SK-N-SH (cell line): ENCODE results near the gene C1QL3. TPM values are rescaled to one million over a fixed set of nuclear protein-coding genes. Genes with fewer than 3 reads are reported as not detected.

ENCODE experiments used
- CTCF ChIA-PET: fragments of 300-600, 350-600 bp; formaldehyde crosslinking; extraction: SDS; loops from one replicate; lab custom pipeline; 2021; lab: Yijun Ruan, JAX
- POLR2A ChIA-PET: fragments of 350-600 bp; sonication (Branson Sonifier 250); formaldehyde crosslinking; extraction: SDS; loops from one replicate; lab custom pipeline; 2020; ENCODE audit warnings: antibody characterized with exemption, inconsistent platforms; lab: Yijun Ruan, JAX
- DNase-seq: peaks from one replicate; pipeline ENCODE4 v3.0.0; 2012
- H2AFZ ChIP-seq: fragments of 200-600 bp; sonication (generic); 2 replicates; pipeline ENCODE4 v1.8.1; 2016; ENCODE audit warnings: antibody characterized with exemption, mild to moderate bottlenecking, low read depth
- H3F3A ChIP-seq: fragments of 200-600 bp; sonication (generic); replicated peaks from 2 replicates; pipeline ENCODE3; 2016; ENCODE audit warnings: antibody characterized with exemption, mild to moderate bottlenecking; ENCODE audit not compliant: insufficient read depth
- H3K27ac ChIP-seq, 2 experiments: fragments of 200-500 bp in 1 of 2; fragments of 200-600 bp in 1 of 2; sonication (Bioruptor generic) in 1 of 2; sonication (generic), shearing (Covaris generic) in 1 of 2; 2 replicates each; pipeline versions ENCODE4 v1.5.1 to v1.6.1; 2014 to 2016; ENCODE audit warnings: low read depth in 2 of 2, inconsistent platforms in 1 of 2, low read length in 1 of 2, mild to moderate bottlenecking in 1 of 2, mixed read lengths in 1 of 2
- H3K27me3 ChIP-seq: fragments of 200-600 bp; sonication (generic), shearing (Covaris generic); 2 replicates; pipeline ENCODE4 v1.6.1; 2016; ENCODE audit warnings: mixed run types; ENCODE audit not compliant: insufficient read depth
- H3K36me3 ChIP-seq, 2 experiments: fragments of 200-500 bp in 1 of 2; fragments of 200-600 bp in 1 of 2; sonication (Bioruptor generic) in 1 of 2; sonication (generic) in 1 of 2; replicated peaks in 1 of 2; 2 replicates each; pipeline versions ENCODE3 to v1.5.1; 2014 to 2016; ENCODE audit warnings: low read length in 1 of 2, mild to moderate bottlenecking in 1 of 2; ENCODE audit not compliant: insufficient read depth in 2 of 2, control insufficient read depth in 1 of 2
- H3K4me1 ChIP-seq, 2 experiments: fragments of 200-500 bp in 1 of 2; fragments of 200-600 bp in 1 of 2; sonication (Bioruptor generic) in 1 of 2; sonication (generic), shearing (Covaris generic) in 1 of 2; 2 replicates each; pipeline versions ENCODE4 v1.5.1 to v1.6.1; 2014 to 2016; ENCODE audit warnings: low read depth in 1 of 2, low read length in 1 of 2, mixed run types in 1 of 2; ENCODE audit not compliant: insufficient read depth in 2 of 2, control insufficient read depth in 1 of 2
- H3K4me2 ChIP-seq: fragments of 200-600 bp; sonication (generic), shearing (Covaris generic); 2 replicates; pipeline ENCODE4 v1.6.1; 2017; ENCODE audit warnings: mixed run types
- H3K4me3 ChIP-seq, 2 experiments: fragments of 200-500 bp in 1 of 2; fragments of 200-600 bp in 1 of 2; sonication (Bioruptor generic) in 1 of 2; sonication (generic), shearing (Covaris generic) in 1 of 2; 2 replicates each; pipeline versions ENCODE4 v1.5.1 to v1.8.1; 2014 to 2016; ENCODE audit warnings: low read depth in 2 of 2, inconsistent platforms in 1 of 2, low read length in 1 of 2, mild to moderate bottlenecking in 1 of 2, mixed read lengths in 1 of 2, moderate library complexity in 1 of 2
- H3K79me2 ChIP-seq: fragments of 200-600 bp; sonication (generic); 2 replicates; pipeline ENCODE4 v1.8.1; 2017; ENCODE audit warnings: mild to moderate bottlenecking; ENCODE audit not compliant: insufficient read depth
- H3K9ac ChIP-seq: fragments of 200-600 bp; sonication (generic); 2 replicates; pipeline ENCODE4 v1.6.1; 2017; ENCODE audit warnings: mixed run types
- H3K9me2 ChIP-seq: fragments of 200-600 bp; sonication (generic); 2 replicates; pipeline ENCODE4 v1.6.1; 2017; ENCODE audit warnings: mixed run types
- H3K9me3 ChIP-seq: fragments of 200-600 bp; sonication (generic); 2 replicates; pipeline ENCODE4 v1.6.1; 2017; ENCODE audit warnings: mixed run types, mild to moderate bottlenecking, moderate library complexity
- H4K20me1 ChIP-seq: fragments of 200-600 bp; sonication (generic); 2 replicates; pipeline ENCODE4 v1.6.1; 2017; ENCODE audit warnings: mild to moderate bottlenecking, mixed run types; ENCODE audit not compliant: insufficient read depth
- CHD2 ChIP-seq: fragments of 150-350 bp; IDR thresholded peaks from 2 replicates; pipeline ENCODE4 v1.6.1; 2018; ENCODE audit warnings: low read length; ENCODE audit not compliant: partially characterized antibody
- CTCF ChIP-seq: fragments of 200-600 bp; sonication (generic); IDR thresholded peaks from 2 replicates; pipeline ENCODE4 v1.6.1; 2017; ENCODE audit warnings: antibody characterized with exemption, mild to moderate bottlenecking, moderate library complexity
- ELF1 ChIP-seq: IDR thresholded peaks from 2 replicates; pipeline ENCODE4 v1.4.0; 2012
- FOXM1 ChIP-seq: IDR thresholded peaks from 2 replicates; pipeline ENCODE4 v1.4.0; 2012; ENCODE audit warnings: low read depth, mild to moderate bottlenecking
- GABPA ChIP-seq: IDR thresholded peaks from 2 replicates; pipeline ENCODE4 v1.4.0; 2012; ENCODE audit warnings: low read depth, mild to moderate bottlenecking
- JUND ChIP-seq: IDR thresholded peaks from 2 replicates; pipeline ENCODE4 v1.4.0; 2012
- NRF1 ChIP-seq: IDR thresholded peaks from 2 replicates; pipeline ENCODE4 v1.6.1; 2012; ENCODE audit warnings: low read depth, mild to moderate bottlenecking, low read length
- RAD21 ChIP-seq: IDR thresholded peaks from 2 replicates; pipeline ENCODE4 v1.6.1; 2012; ENCODE audit warnings: mild to moderate bottlenecking, low read length
- RCOR1 ChIP-seq: fragments of 150-350 bp; IDR thresholded peaks from 2 replicates; pipeline ENCODE4 v1.6.1; 2017; ENCODE audit warnings: antibody characterized with exemption, low read length
- REST ChIP-seq: IDR thresholded peaks from 2 replicates; pipeline ENCODE4 v1.6.1; 2012; ENCODE audit warnings: mild to moderate bottlenecking, low read depth, low read length, moderate library complexity
- RXRA ChIP-seq: IDR thresholded peaks from 2 replicates; pipeline ENCODE4 v1.4.0; 2012; ENCODE audit warnings: low read depth, mild to moderate bottlenecking, borderline replicate concordance
- TCF12 ChIP-seq: IDR thresholded peaks from 2 replicates; pipeline ENCODE4 v1.4.0; 2012
- USF2 ChIP-seq: fragments of 150-350 bp; IDR thresholded peaks from 2 replicates; pipeline ENCODE4 v1.6.1; 2017; ENCODE audit warnings: antibody characterized with exemption, low read length, low read depth, borderline replicate concordance
- ZBTB33 ChIP-seq: IDR thresholded peaks from 2 replicates; pipeline ENCODE4 v1.4.0; 2012; ENCODE audit warnings: low read depth, borderline replicate concordance
- WGBS: methylation state at CpG from one replicate; pipeline ENCODE4 v1.1.6; 2017; ENCODE audit warnings: low lambda C conversion rate; 5-methylcytosine and 5-hydroxymethylcytosine counted together
- polyA plus RNA-seq, 3 experiments: library from polyadenylated mRNA; depleted of rRNA; stranded (reverse); fragments of >200 nt; gene quantifications; 2 replicates each; pipeline ENCODE4 v1.2.3, GENCODE V29; 2012

Gene C1QL3
- polyA plus RNA-seq, 1 of the 3 experiments (the other 2 are of a cell fraction), result not detected

- 91% methylated on average over 29 of the region's 31 CpGs for WGBS
- no peak for DNase-seq
- H2AFZ ChIP-seq, result no peak overlapping the region
- no peaks in the 10 kb centered on the region for H3K9me3 ChIP-seq
- no peak overlapping the region for H3K4me2 ChIP-seq
- ChIA-PET POLR2A (interaction anchor here (0.8 kb wide), 1 partner anchor 336 kb away, joined by 5 read pairs; no protein-coding TSS in a partner anchor), CTCF (interaction anchor here (0.6 to 2.1 kb wide), 7 partner anchors 17 to 640 kb away, joined by 3 to 13 read pairs (median 4); no protein-coding TSS in a partner anchor)
- no peaks in the 10 kb centered on the region for H3K36me3 ChIP-seq
- H3K4me1 ChIP-seq, result peaks cover 0 to 3% of the 10 kb centered on the region in 2 experiments; a peak in 1 of 4 replicates
- H4K20me1 ChIP-seq, result no peaks in the 10 kb centered on the region
- peaks cover 19% of the 10 kb centered on the region for H3K27me3 ChIP-seq
- H3K79me2 ChIP-seq, result no peaks in the 10 kb centered on the region
- no peak overlapping the region for H3K9ac ChIP-seq
- no peak overlapping the region for H3K27ac ChIP-seq
- H3K4me3 ChIP-seq, result no peak overlapping the region
- TF ChIP-seq ZBTB33 (no peak), REST (no peak), USF2 (no peak), RXRA (no peak), FOXM1 (no peak), CHD2 (no peak), TCF12 (no peak), RCOR1 (no peak), RAD21 (no peak), CTCF (no peak), JUND (no peak), NRF1 (no peak), GABPA (no peak), ELF1 (no peak)
- no peaks in the 10 kb centered on the region for H3F3A ChIP-seq
- no peaks in the 10 kb centered on the region for H3K9me2 ChIP-seq
These were observed 2.3 kb downstream of the C1QL3 start for GRCh38 chr10:16519250-16519907.
